Embryonic facial prominence (tissue), 1 donor: ENCODE results near the gene WDR18.

Experiments used
- DNase-seq: peaks from one replicate; pipeline ENCODE4 v3.0.0-alpha.2; 2016; ENCODE audit errors: extremely low spot score

WDR18 gene

DNA sequence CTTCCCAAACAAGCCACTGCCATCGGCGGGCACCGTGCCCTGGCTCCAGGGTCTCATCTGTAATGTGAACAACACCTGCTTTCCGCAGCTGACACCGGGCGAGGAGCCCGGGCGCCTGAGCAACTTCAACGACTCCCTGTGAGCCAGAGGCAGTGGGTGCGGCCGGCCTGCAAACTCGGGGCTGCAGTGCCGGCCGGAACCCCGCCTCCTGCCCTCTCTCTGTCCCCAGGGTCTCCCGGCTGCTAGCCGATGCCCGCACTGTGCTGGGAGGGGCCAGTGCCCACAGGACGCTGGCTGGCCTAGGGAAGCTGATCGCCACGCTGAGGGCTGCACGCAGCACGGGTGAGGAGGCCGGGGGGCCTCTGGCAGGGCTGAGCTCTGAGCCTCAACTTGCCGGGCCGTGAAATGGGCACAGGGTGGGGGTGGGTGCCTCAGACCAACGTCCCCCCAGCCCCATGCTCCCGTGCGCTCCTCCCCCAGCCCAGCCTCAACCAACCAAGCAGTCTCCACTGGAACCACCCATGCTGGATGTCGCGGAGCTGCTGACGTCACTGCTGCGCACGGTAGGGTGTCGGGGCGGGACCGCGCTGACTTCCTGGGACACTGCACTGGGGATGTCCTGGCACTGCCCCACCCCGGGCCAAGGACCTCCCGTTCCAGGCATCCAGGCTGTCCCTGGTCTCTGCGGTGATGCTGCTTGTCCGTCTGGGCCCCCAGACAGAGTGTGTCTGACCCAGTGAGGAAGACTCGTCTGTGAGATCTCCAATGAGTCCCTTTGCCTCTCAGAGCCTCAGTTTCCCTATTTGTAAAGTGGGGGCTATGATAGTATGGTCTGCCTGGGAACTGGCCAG, 57.9 kb downstream of the WDR18 start:
- no peak for DNase-seq

DNA sequence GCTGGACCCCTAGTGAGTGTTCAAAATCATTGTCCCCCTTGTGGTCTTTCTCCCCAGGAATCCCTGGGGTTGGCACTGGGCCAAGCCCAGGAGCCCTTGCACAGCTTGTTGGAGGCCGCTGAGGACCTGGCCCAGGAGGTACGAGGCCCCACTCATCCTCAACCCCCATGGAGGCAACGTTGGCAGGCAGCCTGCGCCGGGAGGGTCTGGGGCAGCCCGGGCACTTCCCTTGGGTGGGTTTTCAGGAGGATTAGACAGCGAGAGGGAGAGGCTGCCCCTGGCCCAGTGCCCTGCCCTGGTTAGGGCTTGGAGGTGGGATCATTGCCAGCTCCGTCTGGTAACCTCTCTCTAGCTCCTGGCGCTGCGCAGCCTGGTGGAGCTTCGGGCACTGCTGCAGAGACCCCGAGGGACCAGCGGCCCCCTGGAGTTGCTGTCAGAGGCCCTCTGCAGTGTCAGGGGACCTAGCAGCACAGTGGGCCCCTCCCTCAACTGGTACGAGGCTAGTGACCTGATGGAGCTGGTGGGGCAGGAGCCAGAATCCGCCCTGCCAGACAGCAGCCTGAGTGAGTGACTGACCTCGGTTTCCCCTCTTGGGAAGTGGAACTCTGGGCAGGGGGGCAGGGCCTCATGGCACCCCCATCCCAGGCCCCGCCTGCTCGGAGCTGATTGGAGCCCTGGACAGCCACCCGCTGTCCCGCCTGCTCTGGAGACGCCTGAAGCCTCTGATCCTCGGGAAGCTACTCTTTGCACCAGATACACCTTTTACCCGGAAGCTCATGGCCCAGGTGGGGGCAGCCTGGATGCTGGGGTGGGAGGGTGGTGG, 58.8 kb downstream of the WDR18 start:
- no peak for DNase-seq
